NT2/D1 (cell line): ENCODE results near the gene GJA5.

Experiments
- DNase-seq: peaks from one replicate; pipeline ENCODE4 v3.0.0-alpha.2; 2011; ENCODE audit warnings: low read depth, low spot score
- H3K27me3 ChIP-seq: 2 replicates; pipeline ENCODE4 v1.6.0; 2011; ENCODE audit warnings: mild to moderate bottlenecking; ENCODE audit not compliant: insufficient read length, insufficient read depth
- H3K36me3 ChIP-seq: 2 replicates; pipeline ENCODE4 v1.6.1; 2011; ENCODE audit warnings: mild to moderate bottlenecking, low read length, mixed read lengths; ENCODE audit not compliant: insufficient read depth, insufficient read length
- H3K4me1 ChIP-seq: 2 replicates; pipeline ENCODE4 v1.5.1; 2011; ENCODE audit not compliant: insufficient read depth, insufficient read length
- H3K4me3 ChIP-seq: 2 replicates; pipeline ENCODE4 v1.5.1; 2011; ENCODE audit warnings: low read depth; ENCODE audit not compliant: insufficient read length
- H3K9ac ChIP-seq: 2 replicates; pipeline ENCODE4 v1.6.0; 2011; ENCODE audit warnings: low read depth; ENCODE audit not compliant: insufficient read length
- H3K9me3 ChIP-seq: 2 replicates; pipeline ENCODE4 v1.5.1; 2011; ENCODE audit warnings: mild to moderate bottlenecking, low read length; ENCODE audit not compliant: insufficient read depth
- SUZ12 ChIP-seq: IDR thresholded peaks from 2 replicates; pipeline ENCODE4 v1.6.1; 2011; ENCODE audit not compliant: insufficient read length, insufficient read depth; ENCODE audit errors: extremely low read depth
- YY1 ChIP-seq: IDR thresholded peaks from 2 replicates; pipeline ENCODE4 v1.6.1; 2011; ENCODE audit not compliant: insufficient read length, insufficient read depth
- ZNF274 ChIP-seq: IDR thresholded peaks from 2 replicates; pipeline ENCODE4 v1.6.1; 2011; ENCODE audit warnings: mild to moderate bottlenecking, low read depth, low read length

Gene GJA5

DNA sequence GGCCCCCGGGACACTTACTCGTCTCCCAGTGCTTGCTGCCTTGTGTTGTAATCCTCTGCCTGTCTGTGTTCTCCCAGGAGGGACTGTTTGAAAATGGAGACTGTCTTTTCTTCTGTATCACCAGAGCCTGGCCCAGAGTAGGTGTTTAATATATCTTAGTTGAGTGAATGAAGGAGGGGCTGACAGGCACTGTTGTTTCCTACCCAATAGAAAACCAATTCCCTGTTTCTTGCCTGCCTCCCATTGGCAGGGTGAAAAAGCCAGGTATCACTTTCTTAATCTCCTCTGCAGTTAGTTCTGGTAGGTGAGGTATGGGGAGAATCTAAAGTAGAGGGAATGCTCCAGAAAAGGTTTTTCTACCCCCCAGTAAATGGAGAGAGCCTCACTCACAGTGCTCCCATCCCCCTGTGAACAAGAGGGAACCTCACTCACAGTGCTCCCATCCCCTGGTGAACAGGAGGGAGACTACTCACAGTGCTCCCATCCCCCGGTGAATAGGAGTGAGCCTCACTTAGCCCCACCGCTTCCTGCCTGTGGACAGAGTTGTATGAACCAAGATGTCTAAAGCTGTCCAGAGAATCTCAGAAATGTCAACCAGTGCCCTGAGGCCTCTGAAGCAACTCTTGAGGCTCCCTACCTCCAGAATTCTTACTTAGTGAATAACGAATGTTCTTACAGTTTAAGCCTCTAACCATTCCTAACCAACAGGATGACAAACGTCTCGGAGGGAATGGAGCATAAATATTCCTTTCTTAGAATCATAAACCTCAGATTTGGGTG, at the start of gene GJA5:
TSS of gene GJA5 (minus strand) at position 122 of the 780 bp plus-strand sequence. CDS start 1,364 bp downstream, outside the sequence.
- Histone ChIP-seq H3K4me1 (peaks cover 5% of the 10 kb centered on the region), H3K9ac (no peak within 1 kb of the TSS), H3K4me3 (no peak within 1 kb of the TSS), H3K36me3 (no peaks in the 10 kb centered on the region), H3K9me3 (no peaks in the 10 kb centered on the region), H3K27me3 (no peaks in the 10 kb centered on the region)
- TF ChIP-seq ZNF274 (no peak), SUZ12 (no peak), YY1 (no peak)
- DNase-seq, result no peak

DNA sequence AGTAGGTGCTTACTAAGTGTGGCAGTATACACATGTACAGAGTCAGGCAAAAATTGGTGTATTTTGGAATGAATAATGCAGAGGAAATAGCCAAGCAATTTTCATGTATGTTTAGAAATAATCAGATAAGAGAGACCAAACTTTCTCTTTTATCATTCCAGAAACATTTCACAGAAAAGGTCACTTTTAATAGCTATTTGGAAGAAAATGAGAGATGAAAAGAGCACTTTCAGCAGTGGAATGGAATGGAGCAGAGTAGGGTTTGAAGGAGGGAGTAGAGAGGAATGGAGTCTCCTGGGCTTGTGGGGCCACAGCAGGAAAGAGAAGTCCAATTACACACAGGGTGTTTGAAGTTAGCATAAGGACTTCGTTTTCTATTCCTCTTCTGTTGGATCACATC, 48.8 kb upstream of the GJA5 start:
- Histone ChIP-seq H3K27me3 (no peaks in the 10 kb centered on the region), H3K4me3 (no peak overlapping the region), H3K36me3 (no peaks in the 10 kb centered on the region), H3K9ac (no peak overlapping the region), H3K9me3 (no peaks in the 10 kb centered on the region), H3K4me1 (no peaks in the 10 kb centered on the region)
- DNase-seq, result no peak
- TF ChIP-seq YY1 (no peak), SUZ12 (no peak), ZNF274 (no peak)

GRCh38 chr1:147808025-147808424, 47.6 kb upstream of the GJA5 start:
- no peaks in the 10 kb centered on the region for H3K36me3 ChIP-seq
- H3K4me1 ChIP-seq, result no peaks in the 10 kb centered on the region
- no peak for DNase-seq

DNA sequence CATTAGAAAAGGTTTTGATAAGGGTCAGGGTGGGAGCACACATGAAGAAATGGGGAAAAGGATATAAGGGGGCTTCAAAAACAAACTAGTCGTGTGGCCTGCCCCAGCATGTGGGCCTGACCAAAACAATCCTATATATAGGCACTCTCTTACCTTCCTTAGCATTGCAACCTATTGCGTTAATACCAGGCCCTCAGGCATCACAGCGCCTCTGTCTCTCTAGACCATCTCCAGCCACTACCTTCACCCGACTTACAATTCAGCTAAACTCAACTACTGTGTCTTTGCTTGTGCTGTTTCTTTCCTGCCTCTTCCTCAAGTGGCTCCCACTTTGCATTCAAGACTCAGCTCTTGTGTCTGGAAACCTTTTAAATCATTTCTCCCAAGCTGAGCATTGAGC, 47.0 kb upstream of the GJA5 start:
- no peak overlapping the region for H3K4me3 ChIP-seq
- H3K27me3 ChIP-seq, result no peaks in the 10 kb centered on the region
- H3K9me3 ChIP-seq, result no peaks in the 10 kb centered on the region
- no peak overlapping the region for H3K9ac ChIP-seq
- TF ChIP-seq ZNF274, result no peak
- TF ChIP-seq SUZ12, result no peak
- TF ChIP-seq YY1, result no peak
- H3K4me1 ChIP-seq, result no peaks in the 10 kb centered on the region
- DNase-seq, result no peak
- no peaks in the 10 kb centered on the region for H3K36me3 ChIP-seq

More at GRCh38 chr1:147808025-147808424, 47.6 kb upstream of the GJA5 start:
- no peaks in the 10 kb centered on the region for H3K9me3 ChIP-seq
- no peak overlapping the region for H3K4me3 ChIP-seq
- TF ChIP-seq ZNF274 (no peak), YY1 (no peak), SUZ12 (no peak)
- no peak overlapping the region for H3K9ac ChIP-seq
- H3K27me3 ChIP-seq, result no peaks in the 10 kb centered on the region

DNA sequence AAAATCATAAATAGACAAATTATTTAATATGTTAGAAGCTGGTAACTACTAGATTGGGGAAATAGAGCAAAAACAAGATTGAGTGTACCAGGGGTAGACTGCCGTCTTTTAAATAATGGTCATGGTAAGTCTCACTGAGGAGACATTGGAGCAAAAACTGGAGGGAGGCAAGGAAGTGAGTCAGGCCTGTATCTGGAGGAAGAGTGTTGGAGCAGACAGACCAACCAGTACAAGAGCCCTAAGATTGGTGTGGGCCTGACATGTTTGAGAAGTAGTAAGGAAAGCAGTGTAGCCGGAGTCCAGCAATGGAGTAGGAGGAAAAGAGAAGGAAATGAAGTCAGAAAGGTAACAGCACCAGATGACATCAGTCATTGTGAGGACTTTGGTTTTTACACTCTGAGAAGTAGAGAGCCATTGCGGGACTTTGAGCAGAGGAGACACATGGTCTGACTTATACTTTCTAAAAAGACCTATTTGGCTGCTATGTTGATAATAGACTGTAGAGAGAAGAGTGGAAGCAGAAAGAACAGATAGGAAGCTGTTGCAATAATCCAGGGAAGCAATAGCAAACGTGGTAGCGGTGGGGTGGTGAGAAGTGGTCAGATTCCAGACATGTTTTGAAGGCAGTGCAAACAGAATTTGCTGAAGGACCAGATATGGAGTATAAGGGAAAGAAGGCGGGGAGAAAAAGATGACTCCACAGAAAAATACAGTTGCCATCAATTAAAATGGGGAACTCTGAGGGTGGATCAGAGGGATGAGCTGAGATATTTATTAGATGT, 44.7 kb upstream of the GJA5 start:
- DNase-seq, result no peak
- no peak overlapping the region for H3K4me3 ChIP-seq
- TF ChIP-seq YY1 (no peak), ZNF274 (no peak), SUZ12 (no peak)
- no peaks in the 10 kb centered on the region for H3K27me3 ChIP-seq
- H3K4me1 ChIP-seq, result no peaks in the 10 kb centered on the region
- no peaks in the 10 kb centered on the region for H3K36me3 ChIP-seq
- peaks cover 7% of the 10 kb centered on the region; the same call in 1 of the 2 replicates for H3K9me3 ChIP-seq
- no peak overlapping the region for H3K9ac ChIP-seq

DNA sequence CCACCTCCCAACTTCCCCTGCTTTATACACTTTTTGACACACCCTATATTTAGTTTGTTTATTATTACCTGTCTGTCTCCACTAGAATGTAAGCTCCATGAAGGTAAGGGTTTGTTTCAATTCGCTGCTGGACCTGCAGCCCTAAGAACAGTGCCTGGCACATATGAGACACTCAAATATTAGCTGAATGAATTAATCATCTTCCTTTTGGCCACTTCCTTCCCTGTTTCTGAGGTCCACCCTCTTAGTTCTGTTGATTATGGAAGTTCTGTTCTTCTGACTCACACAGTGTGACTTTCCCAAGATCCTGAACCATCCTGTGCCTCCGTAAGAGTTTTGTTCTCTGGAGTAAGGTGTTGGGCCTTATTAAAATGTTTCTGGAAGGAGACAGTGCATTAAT, 40.4 kb upstream of the GJA5 start:
- TF ChIP-seq SUZ12 (no peak), YY1 (no peak), ZNF274 (no peak)
- H3K4me1 ChIP-seq, result no peaks in the 10 kb centered on the region
- no peak for DNase-seq

DNA sequence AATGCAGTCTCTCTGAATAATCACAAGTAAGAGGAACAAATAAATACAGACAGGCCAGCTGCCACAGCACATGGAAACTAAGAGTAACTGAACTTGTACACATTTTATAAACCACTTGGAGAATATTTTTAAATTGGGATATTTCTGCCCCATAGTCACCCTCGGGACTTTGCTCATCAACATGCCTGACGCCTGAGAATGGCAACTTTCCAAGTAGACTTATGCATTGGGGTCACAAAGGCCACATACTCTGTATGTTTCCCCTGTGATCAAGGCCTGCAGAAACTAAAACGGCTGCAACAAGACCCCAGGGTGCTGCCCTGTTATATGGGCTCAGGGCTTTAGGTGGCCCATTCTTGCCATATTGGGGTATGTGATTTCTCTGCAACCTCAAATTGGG, 38.3 kb upstream of the GJA5 start:
- TF ChIP-seq YY1 (no peak), SUZ12 (no peak), ZNF274 (no peak)
- Histone ChIP-seq H3K4me3 (no peak overlapping the region), H3K36me3 (no peaks in the 10 kb centered on the region), H3K9me3 (peaks cover 7% of the 10 kb centered on the region; the same call in 1 of the 2 replicates), H3K27me3 (no peaks in the 10 kb centered on the region), H3K4me1 (no peaks in the 10 kb centered on the region), H3K9ac (no peak overlapping the region)
- DNase-seq, result no peak

More for the DNA sequence above, 40.4 kb upstream of the GJA5 start:
- no peak overlapping the region for H3K9ac ChIP-seq
- no peaks in the 10 kb centered on the region for H3K36me3 ChIP-seq
- H3K4me3 ChIP-seq, result no peak overlapping the region
- H3K9me3 ChIP-seq, result peaks cover 7% of the 10 kb centered on the region; the same call in 1 of the 2 replicates
- H3K27me3 ChIP-seq, result no peaks in the 10 kb centered on the region
